GM18951 (cell line): Measurements from ENCODE around the gene SKI.

ENCODE experiments used
- POLR2A ChIP-seq: IDR thresholded peaks from 4 replicates; pipeline ENCODE4 v1.6.1; 2011; ENCODE audit warnings: mild to moderate bottlenecking; ENCODE audit not compliant: insufficient read length, insufficient read depth; ENCODE audit errors: extremely low read depth
- in situ Hi-C: fragments of 300-500 bp; cut with MboI; formaldehyde crosslinking; loops from one replicate; pipeline ENCODE4 v1.12.0; 2022; ENCODE audit warnings: low sequenced_read_pairs, mixed read lengths, inconsistent platforms; ENCODE audit not compliant: unreplicated experiment

SKI gene

GRCh38 chr1:2275796-2276536, 47.8 kb downstream of the SKI start:
- in situ Hi-C loops: no loop called here
- TF ChIP-seq POLR2A: no peak

- TF ChIP-seq POLR2A: no peak
These were observed 48.9 kb downstream of the SKI start for GRCh38 chr1:2276803-2277580.

GRCh38 chr1:2277741-2278488, 49.8 kb downstream of the SKI start:
- TF ChIP-seq POLR2A: no peak
- in situ Hi-C loops: no loop called here

More at GRCh38 chr1:2276803-2277580, 48.9 kb downstream of the SKI start:
- in situ Hi-C loops: no loop called here

GRCh38 chr1:2278591-2279209, 50.6 kb downstream of the SKI start:
- no peak for TF ChIP-seq POLR2A
- in situ Hi-C loops: no loop called here

DNA sequence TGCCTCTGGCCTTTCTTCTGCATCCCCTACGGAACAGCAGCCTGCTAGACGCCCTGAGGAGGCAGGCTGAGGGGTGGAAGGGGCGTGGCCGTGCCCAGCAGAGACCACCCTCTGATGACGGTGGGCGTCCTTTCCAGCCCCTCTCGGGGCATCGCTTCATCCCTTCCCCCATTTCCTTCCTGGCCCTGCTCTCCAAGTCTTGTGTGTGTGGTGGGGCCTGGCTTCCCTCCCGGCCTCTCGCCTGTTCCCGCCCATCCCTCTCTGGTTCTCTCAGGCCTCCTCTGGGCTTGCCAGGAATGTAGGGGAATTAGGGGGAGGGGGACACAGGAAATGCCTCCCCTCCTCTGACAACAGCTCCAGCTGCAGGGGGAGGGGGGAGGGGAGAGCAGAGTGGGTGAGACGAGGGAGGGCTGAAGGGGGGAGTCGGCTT, 51.1 kb downstream of the SKI start:
- in situ Hi-C loops: no loop called here
- TF ChIP-seq POLR2A: no peak

GRCh38 chr1:2279817-2280216, 51.7 kb downstream of the SKI start:
- no peak for TF ChIP-seq POLR2A
- in situ Hi-C loops: no loop called here

DNA sequence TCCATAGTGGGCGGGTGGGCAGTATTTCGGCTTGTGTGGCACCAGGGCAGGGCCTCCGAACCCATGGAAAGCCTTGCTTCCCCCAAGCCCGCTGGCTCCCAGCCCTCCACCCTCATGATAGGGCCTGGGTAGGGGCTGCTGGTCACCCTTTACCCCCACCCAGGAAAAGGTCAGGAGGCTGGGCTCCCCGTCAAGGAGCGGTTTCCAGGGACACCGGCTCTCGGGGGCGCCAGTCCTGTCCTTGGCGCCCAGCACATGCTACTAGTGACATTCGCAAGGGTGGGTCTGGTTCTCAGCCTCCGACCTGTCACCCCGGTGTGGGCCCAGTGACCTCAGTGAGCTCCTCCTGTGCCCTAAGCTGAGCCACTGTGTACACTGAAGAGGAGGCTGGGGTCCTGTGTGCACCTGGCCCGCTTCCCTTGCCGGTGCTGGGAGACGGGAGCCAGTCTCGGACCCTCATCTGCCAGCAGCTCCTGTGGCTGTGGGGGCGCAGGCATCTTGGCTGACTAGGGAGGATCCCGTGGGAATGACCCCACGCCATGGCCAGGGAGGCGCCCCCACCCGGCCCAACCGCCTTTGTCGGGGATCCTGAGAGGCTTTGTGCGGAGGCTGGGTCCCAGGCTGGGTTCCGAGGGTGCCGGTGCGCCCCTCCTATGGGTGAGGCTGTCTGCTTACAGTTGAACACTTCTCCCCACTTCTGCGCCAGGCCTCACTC, 54.6 kb downstream of the SKI start:
- in situ Hi-C loops: no loop called here
- no peak for TF ChIP-seq POLR2A

- in situ Hi-C loops: no loop called here
- no peak for TF ChIP-seq POLR2A
These were observed 55.4 kb downstream of the SKI start for GRCh38 chr1:2283371-2283990.

GRCh38 chr1:2283991-2284895, 56.1 kb downstream of the SKI start:
- in situ Hi-C loops: no loop called here
- no peak for TF ChIP-seq POLR2A

DNA sequence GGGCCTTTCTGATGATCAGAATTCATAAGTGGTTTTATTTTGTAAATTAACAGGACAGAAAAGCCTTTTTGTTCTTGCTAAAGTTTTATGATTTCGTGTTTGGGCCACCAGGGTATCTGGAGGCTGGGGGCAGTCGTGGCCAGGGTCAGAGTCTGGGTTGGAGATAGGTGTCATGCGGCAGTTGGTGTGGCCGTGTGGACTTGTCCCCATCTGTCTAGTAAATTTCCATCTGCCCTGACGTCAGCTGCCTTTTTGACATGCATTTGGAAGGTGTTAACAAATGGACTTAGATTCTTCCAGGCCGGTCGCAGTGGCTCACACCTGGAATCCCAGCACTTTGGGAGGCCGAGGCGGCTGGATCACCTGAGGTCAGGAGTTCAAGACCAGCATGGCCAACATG, 56.8 kb downstream of the SKI start:
- in situ Hi-C loops: no loop called here

GRCh38 chr1:2286923-2287322, 58.8 kb downstream of the SKI start:
- in situ Hi-C loops: no loop called here
- TF ChIP-seq POLR2A: no peak

More for the DNA sequence above, 56.8 kb downstream of the SKI start:
- no peak for TF ChIP-seq POLR2A

- no peak for TF ChIP-seq POLR2A
- in situ Hi-C loops: no loop called here
These were observed 59.5 kb downstream of the SKI start for GRCh38 chr1:2287649-2288048.
